COLO668 (cell line): ENCODE data around the gene LIMS3.
"Not testable (repeated sequence)": the region's sequence is repeated elsewhere in the genome, so short reads cannot be mapped to it uniquely, and the experiment has no call there.

Experiments used
- DNase-seq: peaks from one replicate; lab custom pipeline; 2025; ENCODE audit not compliant: unreplicated experiment; lab: John Stamatoyannopoulos, UW

LIMS3 gene

DNA sequence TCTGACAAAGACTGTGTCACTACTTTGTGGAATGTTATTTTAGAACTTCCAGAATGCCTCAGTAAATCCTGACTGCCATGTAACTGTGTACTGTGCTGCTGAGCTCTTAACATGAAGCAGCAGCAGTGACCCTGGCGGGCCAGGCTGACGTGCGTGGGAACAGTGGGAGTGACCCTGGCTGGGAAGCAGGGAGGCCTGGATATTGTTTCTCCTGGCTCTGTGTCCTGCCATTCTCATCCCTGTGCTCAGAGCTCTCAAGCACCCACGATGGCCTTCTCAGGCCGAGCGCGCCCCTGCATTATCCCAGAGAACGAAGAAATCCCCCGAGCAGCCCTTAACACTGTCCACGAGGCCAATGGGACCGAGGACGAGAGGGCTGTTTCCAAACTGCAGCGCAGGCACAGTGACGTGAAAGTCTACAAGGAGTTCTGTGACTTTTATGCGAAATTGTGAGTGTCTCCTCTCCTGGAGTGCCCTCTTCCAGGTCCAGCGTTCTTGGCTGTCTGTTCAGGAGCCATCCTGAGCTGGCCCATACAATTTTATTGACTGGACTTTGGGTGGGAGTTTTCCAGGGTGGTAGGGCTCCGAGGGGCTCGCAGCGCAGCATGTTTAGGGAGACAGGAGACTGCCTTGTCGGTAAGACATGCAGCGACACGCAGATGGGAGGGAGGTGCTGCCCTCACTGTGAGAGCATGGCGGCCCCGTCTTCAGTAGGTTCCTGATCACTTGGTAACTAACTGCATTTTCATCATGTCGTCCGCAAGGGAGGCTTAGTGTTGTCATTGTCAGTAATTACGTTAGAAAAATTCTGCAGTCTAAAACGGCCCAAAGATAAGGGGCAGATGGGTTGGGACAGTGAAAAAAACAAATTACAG lies at the start of gene LIMS3:
Gene LIMS3 (plus strand): TSS at position 227 of the 875 bp plus-strand sequence. CDS start 41 bp downstream, at position 268.
- not testable (repeated sequence) for DNase-seq

GRCh38 chr2:109871129-109871751 lies 27.2 kb upstream of the LIMS3 start:
- DNase-seq: not testable (repeated sequence)

- not testable (repeated sequence) for DNase-seq
These were observed 21.9 kb upstream of the LIMS3 start for GRCh38 chr2:109876625-109877024.

DNA sequence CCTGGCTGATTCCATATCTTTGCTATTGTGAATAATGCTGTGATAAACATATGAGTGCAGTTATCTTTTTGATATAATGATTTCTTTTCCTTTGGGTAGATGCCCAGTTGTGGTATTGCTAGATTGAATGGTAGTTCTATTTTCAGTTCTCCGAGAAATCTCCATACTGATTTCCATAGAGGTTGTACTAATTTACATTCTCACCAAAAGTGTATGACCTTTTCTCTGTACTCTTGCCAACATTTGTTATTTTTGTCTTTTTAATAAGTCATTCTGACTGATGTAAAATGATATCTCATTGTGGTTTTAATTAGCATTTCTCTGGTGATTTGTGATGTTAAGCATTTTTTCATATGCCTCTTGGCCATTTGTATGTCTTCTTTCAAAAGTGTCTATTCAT lies 16.4 kb upstream of the LIMS3 start:
- DNase-seq: not testable (repeated sequence)

DNA sequence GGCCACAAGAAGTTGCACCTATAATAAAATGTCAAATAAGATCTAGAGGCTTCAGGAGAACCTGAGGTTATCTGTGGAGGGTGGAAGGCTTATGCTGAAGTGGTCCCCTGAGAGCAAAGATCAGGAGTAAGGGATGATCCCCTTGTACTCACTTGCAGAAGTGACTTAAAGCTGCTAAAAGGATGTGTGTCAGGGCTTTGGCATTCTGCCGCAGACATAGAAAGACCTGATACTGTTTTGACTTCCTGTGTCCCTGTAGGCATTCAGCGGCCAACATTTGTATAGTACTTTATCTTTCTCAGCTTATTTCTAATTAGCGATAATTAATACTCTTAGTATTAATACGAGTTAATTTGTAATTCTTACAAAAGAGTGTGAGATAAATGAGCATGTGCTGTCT lies 10.1 kb upstream of the LIMS3 start:
- DNase-seq: not testable (repeated sequence)

- not testable (repeated sequence) for DNase-seq
These were observed 8.6 kb upstream of the LIMS3 start for GRCh38 chr2:109889909-109890308.

DNA sequence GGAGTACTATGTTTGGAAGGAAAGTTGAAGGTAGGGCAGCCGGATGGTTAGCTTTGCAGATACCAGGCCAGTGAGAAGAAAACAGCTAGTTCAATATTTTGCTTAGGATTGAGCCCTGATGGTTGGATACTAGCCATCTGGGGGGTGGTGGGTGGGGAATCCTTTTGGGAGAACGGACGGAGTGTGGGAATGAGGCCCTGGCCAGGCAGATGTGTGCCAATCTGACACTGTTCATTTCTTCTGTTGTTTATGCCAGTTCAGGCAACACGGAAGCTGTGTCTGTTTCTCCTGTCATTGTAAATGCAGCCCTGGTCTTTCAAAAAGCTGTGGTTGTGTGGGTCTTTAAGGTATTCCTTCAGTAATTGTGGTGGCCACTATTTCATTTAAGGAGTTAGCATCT lies 7.5 kb upstream of the LIMS3 start:
- DNase-seq: not testable (repeated sequence)

- DNase-seq: not testable (repeated sequence)
These were observed 4.8 kb upstream of the LIMS3 start for GRCh38 chr2:109893736-109894135.

DNA sequence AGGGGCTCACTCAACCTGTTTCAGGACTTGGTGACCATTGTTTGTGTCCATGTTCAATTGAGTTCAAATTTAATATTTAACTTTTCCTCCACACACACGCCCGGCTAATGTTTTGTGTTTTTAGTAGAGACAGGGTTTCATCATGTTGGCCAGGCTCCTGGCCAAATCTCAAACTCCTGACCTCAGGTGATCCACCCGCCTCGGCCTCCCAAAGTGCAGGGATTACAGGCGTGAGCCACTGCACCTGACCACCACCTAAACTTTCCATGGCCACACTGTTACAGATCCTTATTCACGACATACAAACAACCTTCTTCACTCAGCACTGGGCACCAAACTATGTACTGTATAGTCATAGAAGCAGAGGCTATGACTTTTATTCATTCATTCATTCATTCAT lies 4.3 kb upstream of the LIMS3 start:
- DNase-seq: not testable (repeated sequence)

- not testable (repeated sequence) for DNase-seq
These were observed 3.2 kb upstream of the LIMS3 start for GRCh38 chr2:109895090-109895869.

GRCh38 chr2:109896212-109896611 lies 2.3 kb upstream of the LIMS3 start:
- DNase-seq: not testable (repeated sequence)

DNA sequence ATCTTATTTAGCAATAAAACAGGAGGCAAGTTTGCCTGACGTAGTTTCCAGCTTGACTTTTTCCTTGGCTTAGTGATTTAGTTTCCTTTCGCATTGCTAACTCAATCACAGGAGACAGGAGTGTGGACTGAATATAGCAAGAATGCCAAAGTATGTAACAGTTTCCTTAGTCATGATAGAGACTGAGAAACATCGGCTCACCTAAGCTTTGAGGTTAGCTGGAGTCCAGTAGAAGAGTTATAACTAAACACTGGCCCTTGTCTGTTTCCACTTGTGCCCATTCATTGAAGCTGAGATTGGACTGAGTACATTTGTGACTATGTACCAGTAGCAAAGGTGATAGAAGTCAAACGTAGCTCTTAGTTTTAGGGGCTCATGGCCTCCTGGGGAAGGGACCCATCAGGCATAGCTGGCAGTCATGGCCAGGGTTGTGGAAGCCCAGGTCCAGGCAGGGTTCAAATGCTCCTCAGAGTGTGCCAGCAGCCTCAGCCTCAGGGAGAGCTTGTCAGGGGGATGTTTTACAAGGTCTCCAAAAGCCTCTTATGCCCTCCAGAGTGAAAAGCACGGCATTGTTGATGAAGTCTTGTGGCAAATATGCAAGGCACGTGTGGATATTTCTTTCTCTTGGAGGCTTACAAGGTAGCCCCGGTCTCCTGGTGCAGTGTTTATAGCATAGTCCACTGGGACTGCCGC lies 573 bp upstream of the LIMS3 start:
- DNase-seq: not testable (repeated sequence)

GRCh38 chr2:109905796-109906195 lies 7.3 kb downstream of the LIMS3 start:
- not testable (repeated sequence) for DNase-seq

DNA sequence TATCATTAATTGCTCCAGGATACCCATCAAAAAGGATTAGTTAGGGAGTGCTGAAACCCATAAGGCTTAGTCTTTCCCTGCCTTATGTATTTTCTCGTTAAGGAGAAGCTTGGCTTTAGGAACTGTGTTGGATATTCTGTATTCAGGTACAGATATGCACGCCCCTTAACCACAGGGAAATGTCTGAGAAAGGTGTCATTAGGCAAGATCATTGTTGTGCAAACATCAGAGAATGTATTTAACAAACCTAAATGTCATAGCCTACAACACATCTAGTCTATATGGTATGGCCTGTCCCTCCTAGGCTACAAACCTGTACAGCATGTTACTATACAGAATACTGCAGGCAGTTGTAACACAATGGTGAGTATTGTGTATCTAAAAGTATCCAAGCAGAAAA lies 10.1 kb downstream of the LIMS3 start:
- not testable (repeated sequence) for DNase-seq

- not testable (repeated sequence) for DNase-seq
These were observed 12.3 kb downstream of the LIMS3 start for GRCh38 chr2:109910789-109911188.

DNA sequence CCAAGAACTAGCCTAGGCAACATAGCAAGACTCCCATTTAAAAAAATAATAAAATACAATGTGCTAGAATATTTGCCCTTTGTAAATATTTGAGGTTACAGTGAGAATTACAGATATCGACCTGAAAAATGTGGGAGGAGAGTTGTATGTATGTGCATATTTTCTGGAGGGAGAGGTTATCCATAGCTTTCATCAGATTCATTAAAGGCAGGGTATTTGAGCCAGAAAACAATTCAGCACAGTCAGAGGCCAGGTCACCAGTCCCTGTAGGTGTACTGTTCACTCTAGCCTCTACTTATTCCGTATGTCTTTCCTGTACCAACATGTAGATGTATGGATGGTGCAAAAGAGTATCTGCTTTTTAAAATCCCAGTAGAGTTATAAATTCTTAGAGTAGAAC lies 15.4 kb downstream of the LIMS3 start:
- DNase-seq: not testable (repeated sequence)

GRCh38 chr2:109914552-109914951 lies 16.1 kb downstream of the LIMS3 start:
- not testable (repeated sequence) for DNase-seq

DNA sequence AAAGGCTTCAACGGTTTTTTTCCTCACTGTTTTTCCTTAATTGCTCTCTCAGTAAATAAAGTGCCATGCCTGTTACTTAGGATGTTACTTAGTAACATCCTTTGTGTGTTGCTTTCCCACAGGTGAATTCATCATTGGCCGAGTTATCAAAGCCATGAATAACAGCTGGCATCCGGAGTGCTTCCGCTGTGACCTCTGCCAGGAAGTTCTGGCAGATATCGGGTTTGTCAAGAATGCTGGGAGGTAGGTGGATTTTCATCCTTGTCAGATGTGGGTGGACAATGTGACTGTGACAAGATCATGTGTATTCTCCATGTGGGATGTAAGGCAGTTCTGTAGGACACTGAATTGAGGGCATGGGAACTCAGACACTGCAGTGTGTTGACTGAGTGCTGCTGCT lies 17.3 kb downstream of the LIMS3 start:
- DNase-seq: not testable (repeated sequence)

DNA sequence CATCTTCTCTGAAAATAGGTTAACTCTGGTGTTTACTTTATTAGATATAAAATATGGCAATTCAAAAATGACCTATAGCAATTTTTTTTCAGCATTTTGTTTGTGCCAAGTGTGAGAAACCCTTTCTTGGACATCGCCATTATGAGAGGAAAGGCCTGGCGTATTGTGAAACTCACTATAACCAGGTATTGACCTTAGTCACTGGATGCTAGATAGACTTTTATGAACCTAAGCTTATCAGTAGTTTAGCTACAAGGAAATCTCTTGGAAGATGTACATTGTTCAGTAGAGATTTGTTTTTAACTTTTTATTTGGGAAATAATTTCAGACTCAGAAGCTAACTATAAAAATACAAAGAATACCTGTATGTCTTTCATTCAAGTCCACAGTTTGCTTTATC lies 21.7 kb downstream of the LIMS3 start:
- not testable (repeated sequence) for DNase-seq

GRCh38 chr2:109921543-109922384 lies 23.3 kb downstream of the LIMS3 start:
- not testable (repeated sequence) for DNase-seq
